ENCODE measurements around the gene ASB4. TPM values are rescaled to one million over a fixed set of nuclear protein-coding genes. Genes with fewer than 3 reads are reported as not detected.

ASB4 gene
- total RNA-seq, 1 experiment from 2014 or later = not detected

- Histone ChIP-seq H3K27me3 (replicated peaks; ENCODE audit: insufficient read depth, low read depth, low read length, poor library complexity) (no peaks in the 10 kb centered on the region), H3K27ac (ENCODE audit: low read depth, low read length, poor library complexity, severe bottlenecking) (no peak overlapping the region), H3K4me3 (ENCODE audit: low read depth, low read length, poor library complexity, severe bottlenecking) (no peak overlapping the region), H3K4me1 (ENCODE audit: insufficient read depth, low read length, poor library complexity, severe bottlenecking) (no peaks in the 10 kb centered on the region), H3K9me3 (ENCODE audit: low read depth, low read length, poor library complexity, severe bottlenecking) (no peaks in the 10 kb centered on the region), H3K36me3 (ENCODE audit: insufficient read depth, low read length, poor library complexity, severe bottlenecking) (no peaks in the 10 kb centered on the region)
- POLR2A ChIA-PET (ENCODE audit: low non-redundant PET) = no interaction called here
- intact Hi-C loops (cut with micrococcal nuclease; ENCODE audit: unreplicated experiment) = no loop called here
- TF ChIP-seq CTCF (conservative IDR thresholded peaks at IDR 0.05; ENCODE audit: low read depth, low read length) (no peak), EZH2 (IDR thresholded peaks at IDR 0.05; ENCODE audit: borderline replicate concordance, low read depth, low read length, poor library complexity, severe bottlenecking) (no peak)
- CTCF ChIA-PET = no interaction called here
- BruUV-seq (replicated peaks) = no TSS peak
- DNase-seq (ENCODE audit: low spot score) = no peak
Measured at GRCh38 chr7:95578299-95578855, 92.6 kb downstream of the ASB4 start.

GRCh38 chr7:95579318-95579717 lies 93.6 kb downstream of the ASB4 start:
- CTCF ChIA-PET = no interaction called here

GRCh38 chr7:95581467-95581866 lies 95.7 kb downstream of the ASB4 start:
- CTCF ChIA-PET = no interaction called here

More at GRCh38 chr7:95579318-95579717, 93.6 kb downstream of the ASB4 start:
- intact Hi-C loops (cut with micrococcal nuclease; ENCODE audit: unreplicated experiment) = no loop called here
- no TSS peak for BruUV-seq (replicated peaks)
- no peaks in the 10 kb centered on the region for H3K4me1 ChIP-seq (ENCODE audit: insufficient read depth, low read length, poor library complexity, severe bottlenecking)
- no peaks in the 10 kb centered on the region for H3K9me3 ChIP-seq (ENCODE audit: low read depth, low read length, poor library complexity, severe bottlenecking)
- TF ChIP-seq EZH2 (IDR thresholded peaks at IDR 0.05; ENCODE audit: borderline replicate concordance, low read depth, low read length, poor library complexity, severe bottlenecking) (no peak), CTCF (conservative IDR thresholded peaks at IDR 0.05; ENCODE audit: low read depth, low read length) (no peak)
- no peaks in the 10 kb centered on the region for H3K36me3 ChIP-seq (ENCODE audit: insufficient read depth, low read length, poor library complexity, severe bottlenecking)
- DNase-seq (ENCODE audit: low spot score) = no peak
- no peak overlapping the region for H3K4me3 ChIP-seq (ENCODE audit: low read depth, low read length, poor library complexity, severe bottlenecking)
- POLR2A ChIA-PET (ENCODE audit: low non-redundant PET) = no interaction called here
- no peak overlapping the region for H3K27ac ChIP-seq (ENCODE audit: low read depth, low read length, poor library complexity, severe bottlenecking)
- H3K27me3 ChIP-seq (replicated peaks; ENCODE audit: insufficient read depth, low read depth, low read length, poor library complexity) = no peaks in the 10 kb centered on the region

More at GRCh38 chr7:95581467-95581866, 95.7 kb downstream of the ASB4 start:
- Histone ChIP-seq H3K36me3 (ENCODE audit: insufficient read depth, low read length, poor library complexity, severe bottlenecking) (no peaks in the 10 kb centered on the region), H3K27ac (ENCODE audit: low read depth, low read length, poor library complexity, severe bottlenecking) (no peak overlapping the region), H3K9me3 (ENCODE audit: low read depth, low read length, poor library complexity, severe bottlenecking) (no peaks in the 10 kb centered on the region), H3K27me3 (replicated peaks; ENCODE audit: insufficient read depth, low read depth, low read length, poor library complexity) (no peaks in the 10 kb centered on the region), H3K4me1 (ENCODE audit: insufficient read depth, low read length, poor library complexity, severe bottlenecking) (no peaks in the 10 kb centered on the region), H3K4me3 (ENCODE audit: low read depth, low read length, poor library complexity, severe bottlenecking) (no peak overlapping the region)
- POLR2A ChIA-PET (ENCODE audit: low non-redundant PET) = no interaction called here
- intact Hi-C loops (cut with micrococcal nuclease; ENCODE audit: unreplicated experiment) = no loop called here
- TF ChIP-seq EZH2 (IDR thresholded peaks at IDR 0.05; ENCODE audit: borderline replicate concordance, low read depth, low read length, poor library complexity, severe bottlenecking) (no peak), CTCF (conservative IDR thresholded peaks at IDR 0.05; ENCODE audit: low read depth, low read length) (no peak)
- DNase-seq (ENCODE audit: low spot score) = no peak
- BruUV-seq (replicated peaks) = no TSS peak

All from A673 (cell line).